ENCODE results near the gene RNF115.
"Not testable (repeated sequence)": the region's sequence is repeated elsewhere in the genome, so short reads cannot be mapped to it uniquely, and the experiment has no call there.

Gene RNF115

DNA sequence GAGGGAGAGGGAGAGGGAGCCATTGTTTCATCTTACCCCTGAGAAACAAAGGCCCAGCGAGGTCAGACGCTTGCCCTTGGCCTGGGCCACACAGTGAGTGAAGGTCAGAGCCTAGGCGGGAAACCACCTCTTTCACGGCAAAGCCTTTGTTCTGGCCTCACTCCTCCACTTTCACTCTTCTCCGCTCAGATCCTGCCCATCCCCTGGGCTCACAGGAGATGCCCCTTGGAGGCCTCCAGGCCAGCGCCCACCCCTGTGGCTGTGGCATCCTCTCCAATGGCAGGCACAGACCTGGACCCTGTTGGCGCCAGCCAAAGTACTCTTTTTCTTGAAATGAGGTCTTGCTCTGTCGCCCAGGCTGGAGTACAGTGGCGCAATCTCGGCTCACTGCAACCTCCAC is 55.9 kb downstream of the RNF115 start:
- H3K9me3 ChIP-seq (replicated peaks; ENCODE audit: low read length); H3K4me1 ChIP-seq (ENCODE audit: control insufficient read depth, insufficient read depth, low read length); H3K27me3 ChIP-seq (ENCODE audit: control insufficient read depth, insufficient read depth, low read length); H3K4me3 ChIP-seq (ENCODE audit: low read length); H3K4me2 ChIP-seq (ENCODE audit: low read length); H3K9ac ChIP-seq (ENCODE audit: low read depth, low read length): not testable (repeated sequence)
- H3K36me3 ChIP-seq (ENCODE audit: insufficient read depth, low read length) = peaks cover 20% of the 10 kb centered on the region

DNA sequence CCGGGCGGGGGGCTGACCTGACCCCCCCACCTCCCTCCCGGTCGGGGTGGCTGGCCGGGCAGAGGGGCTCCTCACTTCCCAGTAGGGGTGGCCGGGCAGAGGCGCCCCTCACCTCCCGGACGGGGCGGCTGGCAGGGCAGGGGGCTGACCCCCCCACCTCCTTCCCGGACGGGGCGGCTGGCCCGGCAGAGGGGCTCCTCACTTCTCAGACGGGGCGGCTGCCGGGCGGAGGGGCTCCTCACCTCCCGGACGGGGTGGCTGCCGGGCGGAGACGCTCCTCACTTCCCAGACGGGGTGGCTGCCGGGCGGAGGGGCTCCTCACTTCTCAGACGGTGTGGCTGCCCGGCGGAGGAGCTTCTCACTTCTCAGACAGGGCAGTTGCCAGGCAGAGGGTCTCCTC is 57.0 kb downstream of the RNF115 start:
- not testable (repeated sequence) for H3K9me3 ChIP-seq (replicated peaks; ENCODE audit: low read length); H3K4me1 ChIP-seq (ENCODE audit: control insufficient read depth, insufficient read depth, low read length)

DNA sequence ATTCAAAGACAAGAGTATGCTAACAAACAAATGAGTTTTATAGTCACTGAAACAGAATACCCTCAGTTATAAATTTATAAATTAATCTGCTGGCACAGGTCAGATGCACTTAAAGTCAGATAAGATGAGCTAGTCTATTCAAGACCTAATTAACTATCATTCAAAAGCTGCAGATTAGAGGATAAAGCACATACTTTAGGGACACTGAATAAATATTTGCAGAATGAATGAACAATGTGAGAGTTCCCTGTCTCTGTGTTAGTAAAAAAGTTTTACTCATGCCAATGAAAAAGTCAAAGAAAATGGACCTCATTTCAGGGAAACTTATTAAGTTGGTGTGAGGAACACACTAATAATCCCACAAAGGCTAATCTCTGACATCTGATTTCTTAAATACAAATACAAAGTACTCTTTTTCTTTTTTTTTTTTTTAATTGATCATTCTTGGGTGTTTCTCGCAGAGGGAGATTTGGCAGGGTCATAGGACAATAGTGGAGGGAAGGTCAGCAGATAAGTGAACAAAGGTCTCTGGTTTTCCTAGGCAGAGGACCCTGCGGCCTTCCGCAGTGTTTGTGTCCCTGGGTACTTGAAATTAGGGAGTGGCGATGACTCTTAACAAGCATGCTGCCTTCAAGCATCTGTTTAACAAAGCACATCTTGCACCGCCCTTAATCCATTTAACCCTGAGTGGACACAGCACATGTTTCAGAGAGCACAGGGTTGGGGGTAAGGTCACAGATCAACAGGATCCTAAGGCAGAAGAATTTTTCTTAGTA is 58.1 kb downstream of the RNF115 start:
- not testable (repeated sequence) for H3K4me3 ChIP-seq (ENCODE audit: low read length); H3K27me3 ChIP-seq (ENCODE audit: control insufficient read depth, insufficient read depth, low read length); H3K4me2 ChIP-seq (ENCODE audit: low read length); H3K9ac ChIP-seq (ENCODE audit: low read depth, low read length); H3K9me3 ChIP-seq (replicated peaks; ENCODE audit: low read length); H3K4me1 ChIP-seq (ENCODE audit: control insufficient read depth, insufficient read depth, low read length)
- H3K36me3 ChIP-seq (ENCODE audit: insufficient read depth, low read length) = peaks cover 16% of the 10 kb centered on the region

More for the DNA sequence above, 57.0 kb downstream of the RNF115 start:
- not testable (repeated sequence) for H3K9ac ChIP-seq (ENCODE audit: low read depth, low read length); H3K27me3 ChIP-seq (ENCODE audit: control insufficient read depth, insufficient read depth, low read length); H3K4me3 ChIP-seq (ENCODE audit: low read length); H3K4me2 ChIP-seq (ENCODE audit: low read length)
- peaks cover 13% of the 10 kb centered on the region for H3K36me3 ChIP-seq (ENCODE audit: insufficient read depth, low read length)

DNA sequence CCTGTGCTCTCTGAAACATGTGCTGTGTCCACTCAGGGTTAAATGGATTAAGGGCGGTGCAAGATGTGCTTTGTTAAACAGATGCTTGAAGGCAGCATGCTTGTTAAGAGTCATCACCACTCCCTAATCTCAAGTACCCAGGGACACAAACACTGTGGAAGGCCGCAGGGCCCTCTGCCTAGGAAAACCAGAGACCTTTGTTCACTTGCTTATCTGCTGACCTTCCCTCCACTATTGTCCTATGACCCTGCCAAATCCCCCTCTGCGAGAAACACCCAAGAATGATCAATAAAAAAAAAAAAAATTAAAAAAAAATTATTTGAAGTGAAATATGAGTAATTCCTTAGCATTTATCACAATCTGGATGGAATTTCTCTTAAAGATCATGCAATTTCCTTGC is 58.8 kb downstream of the RNF115 start:
- not testable (repeated sequence) for H3K4me2 ChIP-seq (ENCODE audit: low read length); H3K4me1 ChIP-seq (ENCODE audit: control insufficient read depth, insufficient read depth, low read length); H3K9me3 ChIP-seq (replicated peaks; ENCODE audit: low read length); H3K9ac ChIP-seq (ENCODE audit: low read depth, low read length); H3K27me3 ChIP-seq (ENCODE audit: control insufficient read depth, insufficient read depth, low read length); H3K4me3 ChIP-seq (ENCODE audit: low read length)
- peaks cover 11% of the 10 kb centered on the region for H3K36me3 ChIP-seq (ENCODE audit: insufficient read depth, low read length)

DNA sequence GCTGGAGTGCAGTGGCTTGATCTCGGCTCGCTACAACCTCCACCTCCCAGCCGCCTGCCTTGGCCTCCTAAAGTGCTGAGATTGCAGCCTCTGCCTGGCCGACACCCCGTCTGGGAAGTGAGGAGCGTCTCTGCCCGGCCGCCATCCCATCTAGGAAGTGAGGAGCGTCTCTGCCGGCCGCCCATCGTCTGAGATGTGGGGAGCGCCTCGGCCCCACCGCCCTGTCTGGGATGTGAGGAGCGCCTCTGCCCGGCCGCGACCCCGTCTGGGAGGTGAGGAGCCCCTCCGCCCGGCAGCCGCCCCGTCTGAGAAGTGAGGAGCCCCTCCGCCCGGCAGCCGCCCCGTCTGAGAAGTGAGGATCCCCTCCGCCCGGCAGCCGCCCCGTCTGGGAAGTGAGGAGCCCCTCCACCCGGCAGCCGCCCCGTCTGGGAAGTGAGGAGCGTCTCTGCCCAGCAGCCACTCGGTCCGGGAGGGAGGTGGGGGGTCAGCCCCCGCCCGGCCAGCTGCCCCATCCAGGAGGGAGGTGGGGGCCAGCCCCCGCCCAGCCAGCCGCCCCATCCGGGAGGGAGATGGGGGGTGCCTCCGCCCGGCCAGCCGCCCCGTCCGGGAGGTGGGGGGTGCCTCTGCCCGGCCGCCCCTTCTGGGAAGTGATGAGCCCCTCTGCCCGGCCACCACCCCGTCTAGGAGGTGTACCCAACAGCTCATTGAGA is 59.5 kb downstream of the RNF115 start:
- H3K4me2 ChIP-seq (ENCODE audit: low read length); H3K9me3 ChIP-seq (replicated peaks; ENCODE audit: low read length); H3K4me3 ChIP-seq (ENCODE audit: low read length); H3K36me3 ChIP-seq (ENCODE audit: insufficient read depth, low read length); H3K9ac ChIP-seq (ENCODE audit: low read depth, low read length); H3K27me3 ChIP-seq (ENCODE audit: control insufficient read depth, insufficient read depth, low read length); H3K4me1 ChIP-seq (ENCODE audit: control insufficient read depth, insufficient read depth, low read length): not testable (repeated sequence)

DNA sequence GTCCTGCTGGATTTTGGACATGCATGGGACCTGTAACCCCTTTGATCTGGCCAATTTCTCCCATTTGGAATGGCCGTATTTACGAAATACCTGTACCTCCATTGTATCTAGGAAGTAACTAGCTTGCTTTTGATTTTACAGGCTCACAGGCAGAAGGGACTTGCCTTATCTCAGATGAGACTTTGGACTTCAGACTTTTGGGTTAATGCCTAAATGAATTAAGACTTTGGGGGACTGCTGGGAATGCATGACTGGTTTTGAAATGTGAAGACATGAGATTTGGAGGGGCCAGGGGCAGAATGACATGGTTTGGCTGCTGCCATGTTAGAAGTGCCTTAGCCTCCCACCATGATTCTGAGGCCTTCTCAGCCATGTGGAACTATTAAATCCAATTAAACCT is 61.9 kb downstream of the RNF115 start:
- H3K36me3 ChIP-seq (ENCODE audit: insufficient read depth, low read length) = peaks cover 12% of the 10 kb centered on the region
- not testable (repeated sequence) for H3K27me3 ChIP-seq (ENCODE audit: control insufficient read depth, insufficient read depth, low read length); H3K9me3 ChIP-seq (replicated peaks; ENCODE audit: low read length); H3K9ac ChIP-seq (ENCODE audit: low read depth, low read length); H3K4me2 ChIP-seq (ENCODE audit: low read length); H3K4me1 ChIP-seq (ENCODE audit: control insufficient read depth, insufficient read depth, low read length); H3K4me3 ChIP-seq (ENCODE audit: low read length)

DNA sequence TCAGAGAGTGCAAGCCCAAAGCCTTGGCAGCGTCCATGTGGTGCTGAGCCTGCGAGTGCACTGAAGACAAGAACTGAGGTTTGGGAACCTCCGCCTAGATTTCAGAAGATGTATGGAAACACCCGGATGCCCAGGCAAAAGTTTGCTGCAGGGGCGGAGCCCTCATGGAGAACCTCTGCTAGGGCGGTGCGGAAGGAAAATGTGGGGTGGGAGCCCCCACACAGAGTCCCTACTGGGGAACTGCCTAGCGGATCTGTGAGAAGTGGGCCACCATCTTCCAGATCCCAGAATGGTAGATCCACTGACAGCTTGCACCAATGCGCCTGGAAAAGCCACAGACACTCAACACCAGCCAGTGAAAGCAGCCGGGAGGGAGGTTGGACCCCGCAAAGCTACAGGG is 62.4 kb downstream of the RNF115 start:
- peaks cover 13% of the 10 kb centered on the region for H3K36me3 ChIP-seq (ENCODE audit: insufficient read depth, low read length)
- H3K4me1 ChIP-seq (ENCODE audit: control insufficient read depth, insufficient read depth, low read length); H3K9ac ChIP-seq (ENCODE audit: low read depth, low read length); H3K9me3 ChIP-seq (replicated peaks; ENCODE audit: low read length); H3K4me3 ChIP-seq (ENCODE audit: low read length); H3K4me2 ChIP-seq (ENCODE audit: low read length); H3K27me3 ChIP-seq (ENCODE audit: control insufficient read depth, insufficient read depth, low read length): not testable (repeated sequence)

DNA sequence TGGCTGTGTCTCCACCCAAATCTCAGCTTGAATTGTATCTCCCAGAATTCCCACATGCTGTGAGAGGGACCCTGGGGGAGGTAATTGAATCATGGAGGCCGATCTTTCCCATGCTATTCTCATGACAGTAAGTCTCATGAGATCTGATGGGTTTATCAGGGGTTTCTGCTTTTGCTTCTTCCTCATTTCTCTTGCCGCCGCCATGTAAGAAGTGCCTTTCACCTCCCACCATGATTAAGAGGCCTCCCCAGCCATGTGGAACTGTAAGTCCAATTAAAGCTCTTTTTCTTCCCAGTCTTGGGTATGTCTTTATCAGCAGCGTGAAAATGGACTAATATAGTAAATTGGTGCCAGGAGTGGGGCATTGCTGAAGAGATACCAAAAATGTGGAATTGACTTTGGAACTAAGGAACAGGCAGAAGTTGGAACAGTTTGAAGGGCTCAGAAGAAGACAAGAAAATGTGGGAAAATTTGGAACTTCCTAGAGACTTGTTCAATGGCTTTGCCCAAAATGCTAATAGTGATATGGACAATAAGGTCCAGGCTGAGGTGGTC is 63.4 kb downstream of the RNF115 start:
- not testable (repeated sequence) for H3K4me3 ChIP-seq (ENCODE audit: low read length); H3K27me3 ChIP-seq (ENCODE audit: control insufficient read depth, insufficient read depth, low read length); H3K4me2 ChIP-seq (ENCODE audit: low read length); H3K9ac ChIP-seq (ENCODE audit: low read depth, low read length); H3K9me3 ChIP-seq (replicated peaks; ENCODE audit: low read length); H3K4me1 ChIP-seq (ENCODE audit: control insufficient read depth, insufficient read depth, low read length)
- H3K36me3 ChIP-seq (ENCODE audit: insufficient read depth, low read length) = peaks cover 17% of the 10 kb centered on the region

DNA sequence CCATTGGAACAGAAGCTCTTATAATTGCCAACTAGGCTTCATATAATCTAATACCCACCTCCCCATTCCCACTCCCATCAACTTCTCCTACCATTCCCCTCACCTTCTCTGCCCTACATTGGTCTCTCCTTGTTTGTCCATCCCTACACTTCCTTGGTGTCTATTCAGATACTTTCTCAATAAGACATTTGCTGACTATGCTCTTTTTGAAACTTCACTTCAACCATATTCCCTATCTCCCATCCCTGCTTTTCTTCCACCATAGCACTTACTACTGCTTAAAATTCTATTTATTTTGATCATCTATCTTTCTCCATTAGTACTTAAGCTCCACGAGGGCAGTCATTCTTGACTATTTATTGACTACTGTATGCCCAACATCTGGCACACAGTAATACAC is 64.2 kb downstream of the RNF115 start:
- H3K27me3 ChIP-seq (ENCODE audit: control insufficient read depth, insufficient read depth, low read length) = no peaks in the 10 kb centered on the region
- H3K4me2 ChIP-seq (ENCODE audit: low read length) = no peak overlapping the region
- peaks cover 18% of the 10 kb centered on the region for H3K36me3 ChIP-seq (ENCODE audit: insufficient read depth, low read length)
- no peaks in the 10 kb centered on the region for H3K9me3 ChIP-seq (replicated peaks; ENCODE audit: low read length)
- H3K9ac ChIP-seq (ENCODE audit: low read depth, low read length) = no peak overlapping the region
- no peak overlapping the region for H3K4me3 ChIP-seq (ENCODE audit: low read length)
- no peaks in the 10 kb centered on the region for H3K4me1 ChIP-seq (ENCODE audit: control insufficient read depth, insufficient read depth, low read length)

DNA sequence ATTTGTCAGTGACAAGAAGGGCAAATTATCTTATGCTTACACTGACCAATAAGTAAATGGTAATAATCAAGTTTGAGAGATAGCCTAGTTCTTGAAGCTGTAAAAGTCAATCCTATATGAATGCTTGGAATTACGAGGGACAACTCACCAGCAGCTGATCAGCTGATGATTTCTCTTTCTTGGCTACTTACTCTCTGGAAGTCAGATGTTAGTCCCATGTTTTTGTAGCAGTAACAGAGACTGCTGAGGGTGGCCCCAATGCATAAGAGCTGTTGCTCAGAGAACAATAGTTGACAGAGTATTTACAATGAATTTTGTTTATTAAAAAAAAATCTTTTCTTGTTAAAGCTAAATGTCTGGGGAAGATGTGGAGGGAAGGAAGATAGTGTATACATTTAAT is 65.3 kb downstream of the RNF115 start:
- no peak overlapping the region for H3K9ac ChIP-seq (ENCODE audit: low read depth, low read length)

DNA sequence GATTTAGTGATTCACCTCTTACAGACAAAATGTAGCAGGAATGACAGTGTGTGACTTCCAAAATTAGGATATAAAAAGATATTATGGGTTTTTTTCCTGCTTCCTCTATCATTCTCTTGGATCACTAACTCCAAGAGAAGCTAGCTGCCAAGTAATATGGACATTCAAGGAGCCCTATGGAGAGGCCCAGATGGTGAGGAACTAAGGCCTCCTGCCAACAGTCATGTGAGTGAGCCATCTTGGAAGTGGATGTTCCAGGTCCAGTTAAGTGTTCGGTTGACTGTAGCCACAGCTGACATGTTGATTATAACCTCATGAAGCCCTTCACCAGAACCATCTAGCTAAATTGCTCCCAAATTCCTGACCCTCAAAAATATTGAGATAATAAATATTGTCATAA is 65.8 kb downstream of the RNF115 start:
- H3K4me1 ChIP-seq (ENCODE audit: control insufficient read depth, insufficient read depth, low read length) = no peaks in the 10 kb centered on the region
- no peak overlapping the region for H3K4me3 ChIP-seq (ENCODE audit: low read length)
- H3K9ac ChIP-seq (ENCODE audit: low read depth, low read length) = no peak overlapping the region
- H3K27me3 ChIP-seq (ENCODE audit: control insufficient read depth, insufficient read depth, low read length) = no peaks in the 10 kb centered on the region
- no peak overlapping the region for H3K4me2 ChIP-seq (ENCODE audit: low read length)
- H3K36me3 ChIP-seq (ENCODE audit: insufficient read depth, low read length) = peaks cover 18% of the 10 kb centered on the region
- no peaks in the 10 kb centered on the region for H3K9me3 ChIP-seq (replicated peaks; ENCODE audit: low read length)

More for the DNA sequence above, 65.3 kb downstream of the RNF115 start:
- no peaks in the 10 kb centered on the region for H3K9me3 ChIP-seq (replicated peaks; ENCODE audit: low read length)
- no peaks in the 10 kb centered on the region for H3K27me3 ChIP-seq (ENCODE audit: control insufficient read depth, insufficient read depth, low read length)
- H3K4me1 ChIP-seq (ENCODE audit: control insufficient read depth, insufficient read depth, low read length) = no peaks in the 10 kb centered on the region
- peaks cover 18% of the 10 kb centered on the region for H3K36me3 ChIP-seq (ENCODE audit: insufficient read depth, low read length)
- H3K4me3 ChIP-seq (ENCODE audit: low read length) = no peak overlapping the region
- H3K4me2 ChIP-seq (ENCODE audit: low read length) = no peak overlapping the region

DNA sequence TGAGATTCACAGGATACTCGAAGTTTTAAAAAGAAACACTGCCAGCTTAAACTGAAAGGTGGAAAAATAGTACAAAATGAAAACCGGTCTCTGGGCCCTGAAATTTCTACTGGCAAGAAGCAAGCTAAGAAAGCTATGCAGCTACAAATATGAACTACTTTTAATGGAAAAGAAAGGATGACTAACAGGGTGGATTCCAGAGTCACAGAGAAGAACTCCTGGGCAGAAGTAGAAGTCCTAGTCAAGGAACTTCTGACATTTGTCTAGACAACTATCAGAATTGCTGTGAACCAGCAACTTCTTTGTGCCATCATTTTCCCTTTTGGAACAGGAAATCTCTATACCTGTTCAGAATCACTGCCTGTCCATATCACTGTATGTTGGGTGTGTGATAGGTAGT is 66.5 kb downstream of the RNF115 start:
- Histone ChIP-seq H3K4me3 (ENCODE audit: low read length) (no peak overlapping the region), H3K9ac (ENCODE audit: low read depth, low read length) (no peak overlapping the region), H3K27me3 (ENCODE audit: control insufficient read depth, insufficient read depth, low read length) (no peaks in the 10 kb centered on the region), H3K4me1 (ENCODE audit: control insufficient read depth, insufficient read depth, low read length) (peaks cover 4% of the 10 kb centered on the region), H3K4me2 (ENCODE audit: low read length) (no peak overlapping the region), H3K9me3 (replicated peaks; ENCODE audit: low read length) (no peaks in the 10 kb centered on the region), H3K36me3 (ENCODE audit: insufficient read depth, low read length) (peaks cover 18% of the 10 kb centered on the region)

Measured in skeletal muscle satellite cell (primary cell).